Measurements from ENCODE around the gene AIP.
"Not testable (repeated sequence)": the region's sequence is repeated elsewhere in the genome, so short reads cannot be mapped to it uniquely, and the experiment has no call there.

Gene AIP

GRCh38 chr11:67469508-67469811, 13.4 kb upstream of the AIP start:
- DNase-seq = no peak

- DNase-seq = no peak
Measured at GRCh38 chr11:67470337-67471002, 12.4 kb upstream of the AIP start.

GRCh38 chr11:67472882-67473281, 9.9 kb upstream of the AIP start:
- no peak for DNase-seq

DNA sequence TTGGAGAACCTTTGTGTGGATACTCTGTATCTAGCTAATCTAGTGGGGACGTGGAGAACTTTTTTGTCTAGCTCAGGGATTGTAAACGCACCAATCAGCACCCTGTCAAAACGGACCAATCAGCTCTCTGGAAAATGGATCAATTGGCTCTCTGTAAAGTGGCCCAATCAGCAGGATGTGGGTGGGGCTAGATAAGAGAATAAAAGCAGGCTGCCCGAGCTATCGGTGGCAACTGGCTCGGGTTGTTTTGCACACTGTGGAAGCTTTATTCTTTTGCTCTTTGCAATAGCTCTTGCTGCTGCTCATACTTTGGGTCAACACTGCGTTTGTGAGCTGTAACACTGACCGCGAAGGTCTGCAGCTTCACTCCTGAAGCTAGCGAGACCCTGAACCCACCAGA, 6.1 kb upstream of the AIP start:
- not testable (repeated sequence) for DNase-seq

- DNase-seq = not testable (repeated sequence)
Measured at GRCh38 chr11:67477344-67478050, 5.3 kb upstream of the AIP start.

GRCh38 chr11:67482275-67482826, 475 bp upstream of the AIP start:
- DNase-seq = no peak

GRCh38 chr11:67483831-67484665, 1.2 kb downstream of the AIP start:
- DNase-seq = peak; percentile 76

- DNase-seq = peak; percentile 90
Measured at GRCh38 chr11:67484847-67485311, 2.1 kb downstream of the AIP start.

- peak; percentile 88 for DNase-seq
Measured at GRCh38 chr11:67485873-67486361, 3.1 kb downstream of the AIP start.

DNA sequence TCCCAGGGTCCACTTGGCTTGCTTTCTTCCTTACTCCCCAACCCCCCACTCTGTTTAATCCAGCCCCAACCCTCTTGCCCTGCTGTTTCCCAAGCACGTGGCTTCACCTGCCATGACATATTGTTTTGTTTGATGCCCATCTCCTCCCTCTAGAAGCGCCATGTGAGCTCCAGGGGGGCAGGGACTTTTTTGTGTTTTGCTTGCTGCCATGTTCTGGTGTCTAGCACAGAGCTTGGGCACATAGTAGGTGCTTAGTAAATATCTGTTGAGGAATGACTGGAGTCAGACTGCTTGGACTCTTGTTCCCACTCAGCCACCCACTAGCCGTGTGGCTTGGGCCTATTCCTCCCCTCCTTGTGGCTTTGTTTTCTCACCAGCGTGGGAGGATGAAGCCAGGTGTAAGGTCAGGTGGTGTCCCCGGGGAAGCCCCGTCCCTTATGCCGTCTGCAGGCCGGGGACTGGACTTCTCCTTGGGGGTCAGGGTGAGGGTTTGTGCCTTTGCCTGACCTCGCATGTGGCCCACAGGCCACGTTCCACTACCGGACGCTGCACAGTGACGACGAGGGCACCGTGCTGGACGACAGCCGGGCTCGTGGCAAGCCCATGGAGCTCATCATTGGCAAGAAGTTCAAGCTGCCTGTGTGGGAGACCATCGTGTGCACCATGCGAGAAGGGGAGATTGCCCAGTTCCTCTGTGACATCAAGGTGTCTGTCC, 3.8 kb downstream of the AIP start:
- DNase-seq = peak; percentile 76

DNA sequence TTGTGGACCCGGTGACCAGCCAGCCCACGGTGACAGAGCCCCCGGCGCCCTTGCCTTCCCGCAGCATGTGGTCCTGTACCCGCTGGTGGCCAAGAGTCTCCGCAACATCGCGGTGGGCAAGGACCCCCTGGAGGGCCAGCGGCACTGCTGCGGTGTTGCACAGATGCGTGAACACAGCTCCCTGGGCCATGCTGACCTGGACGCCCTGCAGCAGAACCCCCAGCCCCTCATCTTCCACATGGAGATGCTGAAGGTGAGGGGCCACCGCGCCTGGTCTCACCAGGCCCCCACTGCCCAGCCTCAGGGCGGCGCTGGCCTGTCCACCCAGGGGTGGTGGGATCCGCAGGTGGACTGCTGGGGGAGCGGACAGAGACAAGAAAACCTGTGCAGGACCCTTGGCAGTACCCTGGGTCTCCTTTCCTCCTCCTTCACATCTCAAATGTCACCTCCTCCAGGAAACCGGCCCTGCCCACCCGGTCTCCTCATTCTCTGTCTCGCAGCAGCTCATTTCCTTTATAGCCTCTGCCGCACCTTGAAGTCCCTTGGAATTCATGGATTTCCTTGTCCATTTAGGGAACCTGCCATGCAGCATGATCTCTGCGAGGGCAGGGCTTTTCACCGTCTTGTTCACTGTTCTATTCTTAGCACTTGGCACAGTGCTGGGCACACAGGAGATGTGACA, 6.5 kb downstream of the AIP start:
- no peak for DNase-seq

GRCh38 chr11:67489885-67490726, 7.3 kb downstream of the AIP start:
- DNase-seq = no peak

DNA sequence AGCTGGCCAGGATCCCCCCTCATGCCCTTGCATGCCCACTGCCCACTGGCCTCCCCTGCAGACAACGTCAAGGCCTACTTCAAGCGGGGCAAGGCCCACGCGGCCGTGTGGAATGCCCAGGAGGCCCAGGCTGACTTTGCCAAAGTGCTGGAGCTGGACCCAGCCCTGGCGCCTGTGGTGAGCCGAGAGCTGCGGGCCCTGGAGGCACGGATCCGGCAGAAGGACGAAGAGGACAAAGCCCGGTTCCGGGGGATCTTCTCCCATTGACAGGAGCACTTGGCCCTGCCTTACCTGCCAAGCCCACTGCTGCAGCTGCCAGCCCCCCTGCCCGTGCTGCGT, 7.9 kb downstream of the AIP start:
- DNase-seq = no peak

- no peak for DNase-seq
Measured at GRCh38 chr11:67491276-67492068, 8.6 kb downstream of the AIP start.

DNA sequence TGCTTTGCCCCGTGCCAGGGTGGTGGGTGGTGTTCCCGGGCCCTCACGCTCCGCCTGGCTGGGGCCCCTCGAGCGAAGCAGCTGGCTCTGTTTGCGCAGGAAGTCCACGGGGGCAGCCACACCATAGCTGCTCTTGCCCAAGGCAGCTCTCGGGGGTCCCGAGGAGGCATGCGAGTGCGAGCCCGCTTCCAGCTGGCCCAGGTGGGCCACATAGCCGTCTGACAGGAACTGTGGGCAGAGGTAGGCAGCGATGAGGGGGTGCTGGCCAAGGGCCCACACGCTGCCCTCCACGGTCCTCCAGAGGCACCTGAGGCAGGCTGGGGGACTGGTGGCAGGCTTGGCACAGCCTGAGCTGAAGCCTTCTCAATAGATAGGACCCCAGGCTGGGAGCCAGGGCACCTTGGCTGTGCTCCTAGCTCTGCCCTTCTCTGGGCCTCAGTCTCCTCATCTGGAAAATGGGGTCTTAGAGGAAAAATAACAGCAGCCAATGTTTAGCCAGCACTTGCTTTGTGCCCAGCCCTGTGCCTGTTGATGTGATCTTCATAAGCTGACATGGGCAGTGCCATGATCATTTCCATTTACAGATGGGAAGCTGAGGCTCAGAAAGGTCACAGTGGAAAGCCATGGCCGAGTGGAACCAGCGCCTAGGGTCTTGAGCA, 9.4 kb downstream of the AIP start:
- DNase-seq = no peak

GRCh38 chr11:67492801-67493547, 10.1 kb downstream of the AIP start:
- DNase-seq = no peak

DNA sequence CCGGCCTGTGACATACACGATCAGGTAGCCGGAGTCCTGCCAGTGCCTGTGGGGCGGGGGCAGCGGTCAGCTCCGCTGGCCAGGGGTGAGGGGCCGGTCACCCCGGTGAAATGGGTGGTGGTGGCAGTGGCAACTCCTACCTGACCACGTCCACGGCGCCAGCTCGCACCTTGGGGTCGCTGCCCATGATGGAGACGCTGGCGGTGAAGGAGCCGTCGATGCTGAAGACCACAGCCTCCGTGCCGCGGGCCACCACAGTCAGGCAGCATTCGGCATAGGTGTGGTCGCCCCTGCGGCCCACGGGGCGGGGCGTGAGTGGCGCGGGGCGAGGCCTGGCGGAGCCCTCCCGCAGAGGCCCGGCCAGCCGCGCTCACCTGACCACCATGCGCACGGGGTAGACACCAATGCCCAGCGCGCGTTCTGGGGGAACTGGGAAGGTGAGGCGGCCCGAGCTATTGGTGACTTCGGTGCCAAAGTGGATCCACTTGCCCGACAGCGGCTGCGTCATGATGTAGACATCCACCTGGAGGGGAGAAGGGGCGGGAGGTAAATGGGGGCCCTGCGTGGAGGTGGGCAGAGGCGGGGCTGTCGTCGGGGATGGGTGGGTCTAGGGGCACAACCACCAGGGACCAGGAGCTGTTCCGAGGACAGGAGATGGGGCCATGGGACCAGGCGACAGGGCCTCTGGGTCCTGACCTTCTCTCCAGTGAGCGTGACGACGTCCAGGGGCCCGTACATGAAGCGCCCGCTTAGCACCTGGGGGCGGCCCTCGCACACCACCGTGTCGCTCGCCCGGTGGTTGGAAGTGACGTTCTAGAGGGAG, 10.9 kb downstream of the AIP start:
- DNase-seq = no peak
